Keratinocyte (primary cell): Measurements from ENCODE around the gene GABRB1. TPM values are rescaled to one million over a fixed set of nuclear protein-coding genes. Genes with fewer than 3 reads are reported as not detected.

ENCODE experiments used
- DNase-seq: peaks from one replicate; pipeline ENCODE4 v3.0.0-alpha.2; 2011; ENCODE audit warnings: low read depth, missing footprints, low spot score
- FAIRE-seq: peaks from 2 replicates; lab custom pipeline; 2011; peaks lifted over from hg19 to GRCh38; lab: Jason Lieb, UNC
- H2AFZ ChIP-seq: 2 replicates; pipeline ENCODE4 v1.6.0; 2012; ENCODE audit warnings: low read length, control low read depth, inconsistent platforms; ENCODE audit not compliant: control insufficient read depth
- H3K27ac ChIP-seq: 2 replicates; pipeline ENCODE4 v1.5.1; 2011; ENCODE audit warnings: low read length; ENCODE audit not compliant: control insufficient read depth, insufficient read depth
- H3K27me3 ChIP-seq: 3 replicates; pipeline ENCODE4 v1.6.0; 2011; ENCODE audit warnings: low read length; ENCODE audit not compliant: control insufficient read depth, insufficient read depth; ENCODE audit errors: extremely low read depth
- H3K36me3 ChIP-seq, 2 experiments: 2 replicates in 1 of 2; 3 replicates in 1 of 2; pipeline ENCODE4 v1.5.1; 2011; ENCODE audit warnings: low read length in 2 of 2, mild to moderate bottlenecking in 1 of 2; ENCODE audit not compliant: control insufficient read depth in 2 of 2, insufficient read depth in 2 of 2; ENCODE audit errors: extremely low read depth in 1 of 2
- H3K4me1 ChIP-seq: 3 replicates; pipeline ENCODE4 v1.5.1; 2011; ENCODE audit warnings: low read length; ENCODE audit not compliant: control insufficient read depth, insufficient read depth; ENCODE audit errors: extremely low read depth
- H3K4me2 ChIP-seq: 3 replicates; pipeline ENCODE4 v1.6.0; 2011; ENCODE audit warnings: low read depth, low read length; ENCODE audit not compliant: control insufficient read depth, insufficient read depth; ENCODE audit errors: extremely low read depth
- H3K4me3 ChIP-seq, 3 experiments: fragments of 200-600 bp in 1 of 3; sonication (generic) in 1 of 3; 2 replicates in 2 of 3; 3 replicates in 1 of 3; pipeline ENCODE4 v1.5.1; 2011 to 2016; ENCODE audit warnings: low read length in 3 of 3, mild to moderate bottlenecking in 3 of 3, control low read depth in 2 of 3, inconsistent platforms in 1 of 3, low read depth in 1 of 3, mixed read lengths in 1 of 3, mixed run types in 1 of 3, moderate library complexity in 1 of 3; ENCODE audit not compliant: control insufficient read depth in 2 of 3, insufficient read depth in 2 of 3; ENCODE audit errors: extremely low read depth in 1 of 3
- H3K79me2 ChIP-seq: 2 replicates; pipeline ENCODE4 v1.6.0; 2012; ENCODE audit warnings: low read length; ENCODE audit not compliant: control insufficient read depth, insufficient read depth
- H3K9ac ChIP-seq: 3 replicates; pipeline ENCODE4 v1.6.0; 2011; ENCODE audit warnings: low read length; ENCODE audit not compliant: control insufficient read depth, insufficient read depth; ENCODE audit errors: extremely low read depth
- H3K9me1 ChIP-seq: 3 replicates; pipeline ENCODE4 v1.6.0; 2011; ENCODE audit warnings: low read length; ENCODE audit not compliant: control insufficient read depth, insufficient read depth; ENCODE audit errors: extremely low read depth
- H3K9me3 ChIP-seq: 2 replicates; pipeline ENCODE4 v1.5.1; 2012; ENCODE audit warnings: low read depth, low read length; ENCODE audit not compliant: control insufficient read depth
- H4K20me1 ChIP-seq: 3 replicates; pipeline ENCODE4 v1.6.0; 2011; ENCODE audit warnings: low read length; ENCODE audit not compliant: control insufficient read depth, insufficient read depth; ENCODE audit errors: extremely low read depth
- CTCF ChIP-seq, 3 experiments: IDR thresholded peaks in 1 of 3; conservative IDR thresholded peaks in 1 of 3; optimal IDR thresholded peaks in 1 of 3; 2 replicates in 2 of 3; 3 replicates in 1 of 3; pipeline versions ENCODE3 to v1.5.1; 2011; ENCODE audit warnings: low read length in 3 of 3, mild to moderate bottlenecking in 3 of 3, moderate library complexity in 2 of 3, control low read depth in 1 of 3, inconsistent platforms in 1 of 3; ENCODE audit not compliant: insufficient read depth in 2 of 3; ENCODE audit errors: extremely low read depth in 1 of 3
- EZH2 ChIP-seq: IDR thresholded peaks from one replicate; pipeline ENCODE4 v1.6.1; 2012; ENCODE audit warnings: inconsistent platforms, mild to moderate bottlenecking, low read length, moderate library complexity
- dilution Hi-C: fragments of 300-500 bp; cut with MboI; formaldehyde crosslinking; loops from one replicate; pipeline ENCODE4 v1.7.0; 2020; ENCODE audit warnings: low sequenced_read_pairs; ENCODE audit not compliant: extremely low pct_ligation_motif_present
- polyA plus RNA-seq, 5 experiments: library from polyadenylated mRNA; depleted of rRNA in 3 of 5; stranded (reverse) in 3 of 5; stranded (forward) in 1 of 5; unstranded in 1 of 5; fragments of >200 nt; gene quantifications; 1 replicate in 1 of 5; 2 replicates in 3 of 5; 3 replicates in 1 of 5; pipeline versions ENCODE4 v1.2.1 to v1.2.3, GENCODE V29; 2011 to 2012; ENCODE audit warnings: missing spikeins in 2 of 5, low read depth in 1 of 5, low replicate concordance in 1 of 5

GABRB1 gene
- polyA plus RNA-seq, 1 donor (not counting 4 experiments of a cell fraction or from before 2014, with no cell fraction given), result not detected

GRCh38 chr4:47040828-47041227 lies 9.5 kb downstream of the GABRB1 start:
- no peak overlapping the region for H3K27ac ChIP-seq
- H3K9me3 ChIP-seq, result no peaks in the 10 kb centered on the region
- H3K4me3 ChIP-seq, result no peak overlapping the region
- DNase-seq (no peak), FAIRE-seq (no peak)
- H3K9ac ChIP-seq, result no peak overlapping the region
- H3K9me1 ChIP-seq, result no peaks in the 10 kb centered on the region
- H2AFZ ChIP-seq, result no peak overlapping the region
- no peaks in the 10 kb centered on the region for H3K79me2 ChIP-seq
- no peaks in the 10 kb centered on the region for H3K4me1 ChIP-seq
- no peak for TF ChIP-seq CTCF (optimal IDR thresholded peaks at IDR 0.05 in 1 of 3, IDR thresholded peaks at IDR 0.05 in 1 of 3, conservative IDR thresholded peaks at IDR 0.05 in 1 of 3; ENCODE audit: extremely low read depth in 1 of 3, insufficient read depth in 2 of 3, low read length in 3 of 3)
- TF ChIP-seq EZH2, result no peak
- dilution Hi-C loops, result no loop called here
- H3K4me2 ChIP-seq, result no peak overlapping the region
- no peaks in the 10 kb centered on the region for H4K20me1 ChIP-seq
- H3K36me3 ChIP-seq, result no peaks in the 10 kb centered on the region
- H3K27me3 ChIP-seq, result no peaks in the 10 kb centered on the region

GRCh38 chr4:47043821-47044220 lies 12.5 kb downstream of the GABRB1 start:
- H3K4me3 ChIP-seq, result no peak overlapping the region
- H3K36me3 ChIP-seq, result no peaks in the 10 kb centered on the region
- no peaks in the 10 kb centered on the region for H3K4me1 ChIP-seq
- no peaks in the 10 kb centered on the region for H4K20me1 ChIP-seq
- no peak overlapping the region for H3K4me2 ChIP-seq
- FAIRE-seq (no peak), DNase-seq (no peak)
- H3K27me3 ChIP-seq, result no peaks in the 10 kb centered on the region
- H3K9me3 ChIP-seq, result no peaks in the 10 kb centered on the region
- H2AFZ ChIP-seq, result no peak overlapping the region
- H3K9me1 ChIP-seq, result no peaks in the 10 kb centered on the region
- H3K9ac ChIP-seq, result no peak overlapping the region
- dilution Hi-C loops, result no loop called here
- TF ChIP-seq CTCF (optimal IDR thresholded peaks at IDR 0.05 in 1 of 3, IDR thresholded peaks at IDR 0.05 in 1 of 3, conservative IDR thresholded peaks at IDR 0.05 in 1 of 3; ENCODE audit: extremely low read depth in 1 of 3, insufficient read depth in 2 of 3, low read length in 3 of 3) (no peak), EZH2 (no peak)
- H3K27ac ChIP-seq, result no peak overlapping the region
- no peaks in the 10 kb centered on the region for H3K79me2 ChIP-seq
